Occipital lobe (tissue), 2 donors: ENCODE results near the gene SCN8A. TPM values are rescaled to one million over a fixed set of nuclear protein-coding genes. Genes with fewer than 3 reads are reported as not detected.
"Not testable (repeated sequence)": the region's sequence is repeated elsewhere in the genome, so short reads cannot be mapped to it uniquely, and the experiment has no call there.

Experiments
- DNase-seq: peaks from one replicate; lab custom pipeline; 2025; lab: John Stamatoyannopoulos, UW
- total RNA-seq: library from RNA; depleted of rRNA; stranded (reverse); fragments of >200 nt; gene quantifications from one replicate; pipeline ENCODE4 v1.2.3, GENCODE V29; 2014

SCN8A gene
- 51.2 TPM for total RNA-seq

GRCh38 chr12:51591016-51591901, at the start of gene SCN8A:
SCN8A (plus strand) TSS chr12:51591233; CDS start chr12:51662818, 71,585 bp downstream.
- peak; percentile 67 for DNase-seq

GRCh38 chr12:51546097-51546496, 44.9 kb upstream of the SCN8A start:
- DNase-seq: no peak

- DNase-seq: no peak
These were observed 43.4 kb upstream of the SCN8A start for GRCh38 chr12:51547606-51548005.

- DNase-seq: no peak
These were observed 42.8 kb upstream of the SCN8A start for GRCh38 chr12:51548241-51548640.

GRCh38 chr12:51549637-51550036, 41.4 kb upstream of the SCN8A start:
- no peak for DNase-seq

- DNase-seq: not testable (repeated sequence)
These were observed 22.6 kb upstream of the SCN8A start for GRCh38 chr12:51568271-51569032.

- no peak for DNase-seq
These were observed 11.6 kb upstream of the SCN8A start for GRCh38 chr12:51579321-51579850.

GRCh38 chr12:51589060-51589459, 2.0 kb upstream of the SCN8A start:
- no peak for DNase-seq

- DNase-seq: no peak
These were observed 1.4 kb upstream of the SCN8A start for GRCh38 chr12:51589557-51590176.

GRCh38 chr12:51590347-51591015, 552 bp upstream of the SCN8A start:
- peak; percentile 67 for DNase-seq

GRCh38 chr12:51592034-51592705, 1.1 kb downstream of the SCN8A start:
- no peak for DNase-seq

- DNase-seq: no peak
These were observed 2.0 kb downstream of the SCN8A start for GRCh38 chr12:51593021-51593420.

GRCh38 chr12:51593539-51593938, 2.5 kb downstream of the SCN8A start:
- DNase-seq: no peak

- DNase-seq: no peak
These were observed 7.1 kb downstream of the SCN8A start for GRCh38 chr12:51598156-51598555.

GRCh38 chr12:51600721-51601120, 9.7 kb downstream of the SCN8A start:
- DNase-seq: no peak

- no peak for DNase-seq
These were observed 10.2 kb downstream of the SCN8A start for GRCh38 chr12:51601241-51601640.

- DNase-seq: not testable (repeated sequence)
These were observed 14.9 kb downstream of the SCN8A start for GRCh38 chr12:51605896-51606295.

GRCh38 chr12:51607197-51607596, 16.2 kb downstream of the SCN8A start:
- DNase-seq: not testable (repeated sequence)

GRCh38 chr12:51620448-51620847, 29.4 kb downstream of the SCN8A start:
- no peak for DNase-seq

- DNase-seq: no peak
These were observed 30.3 kb downstream of the SCN8A start for GRCh38 chr12:51621156-51621922.
